Keratinocyte (primary cell): ENCODE results near the gene PLD2. TPM values are rescaled to one million over a fixed set of nuclear protein-coding genes. Genes with fewer than 3 reads are reported as not detected.

Experiments used
- DNase-seq: peaks from one replicate; pipeline ENCODE4 v3.0.0-alpha.2; 2011; ENCODE audit warnings: low read depth, missing footprints, low spot score
- FAIRE-seq: peaks from 2 replicates; lab custom pipeline; 2011; peaks lifted over from hg19 to GRCh38; lab: Jason Lieb, UNC
- H2AFZ ChIP-seq: 2 replicates; pipeline ENCODE4 v1.6.0; 2012; ENCODE audit warnings: low read length, control low read depth, inconsistent platforms; ENCODE audit not compliant: control insufficient read depth
- H3K27ac ChIP-seq: 2 replicates; pipeline ENCODE4 v1.5.1; 2011; ENCODE audit warnings: low read length; ENCODE audit not compliant: control insufficient read depth, insufficient read depth
- H3K27me3 ChIP-seq: 3 replicates; pipeline ENCODE4 v1.6.0; 2011; ENCODE audit warnings: low read length; ENCODE audit not compliant: control insufficient read depth, insufficient read depth; ENCODE audit errors: extremely low read depth
- H3K36me3 ChIP-seq, 2 experiments: 2 replicates in 1 of 2; 3 replicates in 1 of 2; pipeline ENCODE4 v1.5.1; 2011; ENCODE audit warnings: low read length in 2 of 2, mild to moderate bottlenecking in 1 of 2; ENCODE audit not compliant: control insufficient read depth in 2 of 2, insufficient read depth in 2 of 2; ENCODE audit errors: extremely low read depth in 1 of 2
- H3K4me1 ChIP-seq: 3 replicates; pipeline ENCODE4 v1.5.1; 2011; ENCODE audit warnings: low read length; ENCODE audit not compliant: control insufficient read depth, insufficient read depth; ENCODE audit errors: extremely low read depth
- H3K4me2 ChIP-seq: 3 replicates; pipeline ENCODE4 v1.6.0; 2011; ENCODE audit warnings: low read depth, low read length; ENCODE audit not compliant: control insufficient read depth, insufficient read depth; ENCODE audit errors: extremely low read depth
- H3K4me3 ChIP-seq, 3 experiments: fragments of 200-600 bp in 1 of 3; sonication (generic) in 1 of 3; 2 replicates in 2 of 3; 3 replicates in 1 of 3; pipeline ENCODE4 v1.5.1; 2011 to 2016; ENCODE audit warnings: low read length in 3 of 3, mild to moderate bottlenecking in 3 of 3, control low read depth in 2 of 3, inconsistent platforms in 1 of 3, low read depth in 1 of 3, mixed read lengths in 1 of 3, mixed run types in 1 of 3, moderate library complexity in 1 of 3; ENCODE audit not compliant: control insufficient read depth in 2 of 3, insufficient read depth in 2 of 3; ENCODE audit errors: extremely low read depth in 1 of 3
- H3K79me2 ChIP-seq: 2 replicates; pipeline ENCODE4 v1.6.0; 2012; ENCODE audit warnings: low read length; ENCODE audit not compliant: control insufficient read depth, insufficient read depth
- H3K9ac ChIP-seq: 3 replicates; pipeline ENCODE4 v1.6.0; 2011; ENCODE audit warnings: low read length; ENCODE audit not compliant: control insufficient read depth, insufficient read depth; ENCODE audit errors: extremely low read depth
- H3K9me1 ChIP-seq: 3 replicates; pipeline ENCODE4 v1.6.0; 2011; ENCODE audit warnings: low read length; ENCODE audit not compliant: control insufficient read depth, insufficient read depth; ENCODE audit errors: extremely low read depth
- H3K9me3 ChIP-seq: 2 replicates; pipeline ENCODE4 v1.5.1; 2012; ENCODE audit warnings: low read depth, low read length; ENCODE audit not compliant: control insufficient read depth
- H4K20me1 ChIP-seq: 3 replicates; pipeline ENCODE4 v1.6.0; 2011; ENCODE audit warnings: low read length; ENCODE audit not compliant: control insufficient read depth, insufficient read depth; ENCODE audit errors: extremely low read depth
- EZH2 ChIP-seq: IDR thresholded peaks from one replicate; pipeline ENCODE4 v1.6.1; 2012; ENCODE audit warnings: inconsistent platforms, mild to moderate bottlenecking, low read length, moderate library complexity
- dilution Hi-C: fragments of 300-500 bp; cut with MboI; formaldehyde crosslinking; loops from one replicate; pipeline ENCODE4 v1.7.0; 2020; ENCODE audit warnings: low sequenced_read_pairs; ENCODE audit not compliant: extremely low pct_ligation_motif_present
- polyA plus RNA-seq, 5 experiments: library from polyadenylated mRNA; depleted of rRNA in 3 of 5; stranded (reverse) in 3 of 5; stranded (forward) in 1 of 5; unstranded in 1 of 5; fragments of >200 nt; gene quantifications; 1 replicate in 1 of 5; 2 replicates in 3 of 5; 3 replicates in 1 of 5; pipeline versions ENCODE4 v1.2.1 to v1.2.3, GENCODE V29; 2011 to 2012; ENCODE audit warnings: missing spikeins in 2 of 5, low read depth in 1 of 5, low replicate concordance in 1 of 5
- TF ChIP-seq, protein P1 (sequence below), 3 experiments: IDR thresholded peaks in 1 of 3; conservative IDR thresholded peaks in 1 of 3; optimal IDR thresholded peaks in 1 of 3; 2 replicates in 2 of 3; 3 replicates in 1 of 3; pipeline versions ENCODE3 to v1.5.1; 2011; ENCODE audit warnings: low read length in 3 of 3, mild to moderate bottlenecking in 3 of 3, moderate library complexity in 2 of 3, control low read depth in 1 of 3, inconsistent platforms in 1 of 3; ENCODE audit not compliant: insufficient read depth in 2 of 3; ENCODE audit errors: extremely low read depth in 1 of 3

PLD2 gene
- polyA plus RNA-seq, 1 donor (not counting 4 experiments of a cell fraction or from before 2014, with no cell fraction given) = 33.3 TPM

DNA sequence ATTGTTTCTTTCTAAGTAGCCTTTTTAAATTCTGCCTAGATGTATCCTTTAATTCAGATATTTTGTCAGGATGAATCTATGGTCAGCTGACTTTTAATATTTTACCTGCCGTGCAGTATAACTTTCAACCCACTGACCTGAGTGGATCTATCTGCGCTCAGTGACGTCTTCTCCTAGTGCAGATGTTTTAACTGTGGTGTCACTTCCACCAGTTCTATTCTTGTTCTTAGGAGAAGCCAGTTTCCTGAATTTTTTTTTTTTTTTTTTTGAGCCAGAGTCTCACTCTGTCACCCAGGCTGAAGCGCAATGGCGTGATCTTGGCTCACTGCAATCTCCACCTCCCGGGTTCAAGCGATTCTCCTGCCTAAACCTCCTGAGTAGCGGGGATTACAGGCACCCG lies 40.2 kb upstream of the PLD2 start:
- no peak for FAIRE-seq
- Histone ChIP-seq H3K9ac (no peak overlapping the region), H3K9me1 (no peaks in the 10 kb centered on the region), H3K27me3 (peaks cover under 1% of the 10 kb centered on the region), H3K27ac (no peak overlapping the region), H3K9me3 (no peaks in the 10 kb centered on the region), H3K4me2 (no peak overlapping the region), H3K36me3 (no peaks in the 10 kb centered on the region), H3K4me3 (no peak overlapping the region), H3K4me1 (no peaks in the 10 kb centered on the region), H3K79me2 (no peaks in the 10 kb centered on the region), H4K20me1 (no peaks in the 10 kb centered on the region), H2AFZ (no peak overlapping the region)
- no peak for TF ChIP-seq EZH2
- TF ChIP-seq, protein P1, sequence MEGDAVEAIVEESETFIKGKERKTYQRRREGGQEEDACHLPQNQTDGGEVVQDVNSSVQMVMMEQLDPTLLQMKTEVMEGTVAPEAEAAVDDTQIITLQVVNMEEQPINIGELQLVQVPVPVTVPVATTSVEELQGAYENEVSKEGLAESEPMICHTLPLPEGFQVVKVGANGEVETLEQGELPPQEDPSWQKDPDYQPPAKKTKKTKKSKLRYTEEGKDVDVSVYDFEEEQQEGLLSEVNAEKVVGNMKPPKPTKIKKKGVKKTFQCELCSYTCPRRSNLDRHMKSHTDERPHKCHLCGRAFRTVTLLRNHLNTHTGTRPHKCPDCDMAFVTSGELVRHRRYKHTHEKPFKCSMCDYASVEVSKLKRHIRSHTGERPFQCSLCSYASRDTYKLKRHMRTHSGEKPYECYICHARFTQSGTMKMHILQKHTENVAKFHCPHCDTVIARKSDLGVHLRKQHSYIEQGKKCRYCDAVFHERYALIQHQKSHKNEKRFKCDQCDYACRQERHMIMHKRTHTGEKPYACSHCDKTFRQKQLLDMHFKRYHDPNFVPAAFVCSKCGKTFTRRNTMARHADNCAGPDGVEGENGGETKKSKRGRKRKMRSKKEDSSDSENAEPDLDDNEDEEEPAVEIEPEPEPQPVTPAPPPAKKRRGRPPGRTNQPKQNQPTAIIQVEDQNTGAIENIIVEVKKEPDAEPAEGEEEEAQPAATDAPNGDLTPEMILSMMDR (optimal IDR thresholded peaks at IDR 0.05 in 1 of 3, IDR thresholded peaks at IDR 0.05 in 1 of 3, conservative IDR thresholded peaks at IDR 0.05 in 1 of 3; ENCODE audit: extremely low read depth in 1 of 3, insufficient read depth in 2 of 3, low read length in 3 of 3) = no peak
- DNase-seq = no peak
- dilution Hi-C loops = no loop called here

DNA sequence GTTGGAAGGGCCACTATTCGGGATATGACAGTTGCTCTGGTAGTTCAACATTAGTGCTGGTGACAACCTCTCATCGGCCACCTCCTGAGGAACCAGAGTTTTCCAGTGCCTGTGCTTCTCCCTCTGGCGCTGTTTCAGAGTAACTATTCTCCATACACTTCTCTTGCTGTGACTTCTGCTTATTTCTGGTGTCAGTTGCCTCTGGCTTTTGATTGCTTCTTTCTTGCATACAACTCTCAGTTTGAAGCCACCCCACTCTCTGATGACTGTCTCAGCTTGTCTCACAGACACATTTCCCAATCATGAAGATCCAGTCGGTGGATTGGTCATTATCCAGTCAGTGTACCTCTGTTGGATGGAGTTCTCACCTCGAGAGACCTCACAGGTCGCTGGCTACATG lies 38.7 kb upstream of the PLD2 start:
- Histone ChIP-seq H3K27me3 (peaks cover 8% of the 10 kb centered on the region), H4K20me1 (no peaks in the 10 kb centered on the region), H3K9me3 (no peaks in the 10 kb centered on the region), H3K36me3 (no peaks in the 10 kb centered on the region), H3K4me1 (no peaks in the 10 kb centered on the region), H3K4me2 (no peak overlapping the region), H3K4me3 (no peak overlapping the region), H3K9me1 (no peaks in the 10 kb centered on the region), H3K9ac (no peak overlapping the region), H3K27ac (no peak overlapping the region), H3K79me2 (no peaks in the 10 kb centered on the region), H2AFZ (no peak overlapping the region)
- DNase-seq (no peak), FAIRE-seq (no peak)
- dilution Hi-C loops = no loop called here
- TF ChIP-seq EZH2 = no peak
- TF ChIP-seq, protein P1 (optimal IDR thresholded peaks at IDR 0.05 in 1 of 3, IDR thresholded peaks at IDR 0.05 in 1 of 3, conservative IDR thresholded peaks at IDR 0.05 in 1 of 3; ENCODE audit: extremely low read depth in 1 of 3, insufficient read depth in 2 of 3, low read length in 3 of 3) = no peak
